Fibroblast of upper back skin (primary cell): Measurements from ENCODE around the gene HOXA10.

ENCODE experiments used
- DNase-seq: peaks from one replicate; pipeline ENCODE4 v3.0.0-alpha.2; 2013

HOXA10 gene

DNA sequence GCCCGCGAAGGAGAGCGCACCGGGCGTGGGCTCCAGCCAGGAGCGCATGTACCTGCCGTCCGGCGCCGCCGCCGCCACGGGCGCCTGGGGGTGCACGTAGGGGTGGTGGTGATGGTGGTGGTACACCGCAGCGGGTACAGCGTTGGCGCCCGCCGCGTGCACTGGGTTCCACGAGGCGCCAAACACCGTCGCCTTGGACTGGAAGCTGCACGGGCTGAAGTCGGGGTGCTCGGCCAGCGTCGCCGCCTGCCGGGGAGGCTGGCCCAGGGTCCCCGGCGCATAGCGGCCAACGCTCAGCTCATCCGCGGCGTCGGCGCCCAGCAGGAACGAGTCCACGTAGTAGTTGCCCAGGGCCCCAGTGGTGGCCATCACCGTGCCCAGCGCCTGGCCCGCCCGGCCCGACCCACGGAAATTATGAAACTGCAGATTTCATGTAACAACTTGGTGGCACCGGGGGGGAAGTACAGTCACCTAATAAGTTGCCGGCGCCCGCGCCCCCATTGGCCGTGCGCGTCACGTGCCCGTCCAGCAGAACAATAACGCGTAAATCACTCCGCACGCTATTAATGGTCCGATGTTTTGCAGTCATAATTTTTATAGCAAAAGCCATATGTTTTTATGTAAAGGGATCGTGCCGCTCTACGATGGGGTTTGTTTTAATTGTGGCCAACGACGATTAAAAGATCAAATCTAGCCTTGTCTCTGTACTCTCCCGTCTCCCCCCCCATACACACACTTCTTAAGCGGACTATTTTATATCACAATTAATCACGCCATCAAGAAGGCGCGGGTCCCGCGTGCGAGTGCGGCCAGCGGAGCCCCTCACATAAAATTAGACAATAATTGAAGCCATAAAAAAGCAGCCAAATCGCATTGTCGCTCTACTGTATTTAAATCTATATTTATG, 8.8 kb downstream of the HOXA10 start, which contains the start of gene HOXA9:
TSS of gene HOXA9 (minus strand) at position 449 of the 907 bp plus-strand sequence. CDS start at position 369, 80 bp downstream.
- peak; percentile 79 for DNase-seq

DNA sequence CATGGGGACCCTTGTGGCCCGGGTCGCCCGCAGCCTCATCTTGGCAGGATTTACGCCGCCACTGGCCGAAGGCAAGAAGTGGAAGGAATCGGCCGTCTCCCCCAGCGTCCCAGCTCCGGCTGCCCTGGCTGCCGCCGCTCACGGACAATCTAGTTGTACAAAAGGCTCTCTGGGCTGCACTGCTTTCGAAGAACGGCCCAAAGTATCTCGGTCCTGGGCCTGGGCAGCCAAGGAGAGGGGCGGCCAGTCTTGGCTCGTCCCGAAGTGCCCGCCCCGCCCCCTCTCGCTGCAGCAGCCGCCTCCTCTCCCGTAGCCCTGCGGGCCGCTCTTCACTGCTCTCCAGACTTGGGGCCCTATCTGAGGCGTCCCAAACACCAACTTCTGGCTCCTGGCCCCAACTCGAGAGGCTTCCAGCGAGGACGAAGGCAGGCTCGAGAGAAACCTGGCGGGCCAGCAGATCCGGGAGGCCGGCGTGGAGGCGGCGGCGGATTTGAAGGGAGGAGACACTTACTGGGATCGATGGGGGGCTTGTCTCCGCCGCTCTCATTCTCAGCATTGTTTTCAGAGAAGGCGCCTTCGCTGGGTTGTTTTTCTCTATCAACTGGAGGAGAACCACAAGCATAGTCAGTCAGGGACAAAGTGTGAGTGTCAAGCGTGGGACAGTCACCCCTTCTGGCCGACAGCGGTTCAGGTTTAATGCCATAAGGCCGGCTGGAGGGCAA, 9.6 kb downstream of the HOXA10 start:
- DNase-seq, result no peak

DNA sequence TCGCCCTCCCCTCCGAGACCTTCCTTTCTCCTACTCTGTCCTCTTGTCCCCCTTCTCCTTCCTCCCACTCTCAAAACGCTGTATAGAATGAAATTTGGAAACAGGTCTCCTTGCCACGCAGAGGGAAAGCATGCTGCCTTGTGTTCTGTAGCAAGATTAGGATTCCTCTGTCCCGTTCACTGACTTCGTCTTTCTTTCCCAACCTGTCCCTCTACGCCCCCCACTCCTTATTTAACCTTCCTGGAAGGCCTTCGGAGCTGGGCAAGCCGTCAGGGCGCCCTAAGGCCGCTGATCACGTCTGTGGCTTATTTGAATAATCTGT, 10.1 kb downstream of the HOXA10 start:
- DNase-seq, result no peak

DNA sequence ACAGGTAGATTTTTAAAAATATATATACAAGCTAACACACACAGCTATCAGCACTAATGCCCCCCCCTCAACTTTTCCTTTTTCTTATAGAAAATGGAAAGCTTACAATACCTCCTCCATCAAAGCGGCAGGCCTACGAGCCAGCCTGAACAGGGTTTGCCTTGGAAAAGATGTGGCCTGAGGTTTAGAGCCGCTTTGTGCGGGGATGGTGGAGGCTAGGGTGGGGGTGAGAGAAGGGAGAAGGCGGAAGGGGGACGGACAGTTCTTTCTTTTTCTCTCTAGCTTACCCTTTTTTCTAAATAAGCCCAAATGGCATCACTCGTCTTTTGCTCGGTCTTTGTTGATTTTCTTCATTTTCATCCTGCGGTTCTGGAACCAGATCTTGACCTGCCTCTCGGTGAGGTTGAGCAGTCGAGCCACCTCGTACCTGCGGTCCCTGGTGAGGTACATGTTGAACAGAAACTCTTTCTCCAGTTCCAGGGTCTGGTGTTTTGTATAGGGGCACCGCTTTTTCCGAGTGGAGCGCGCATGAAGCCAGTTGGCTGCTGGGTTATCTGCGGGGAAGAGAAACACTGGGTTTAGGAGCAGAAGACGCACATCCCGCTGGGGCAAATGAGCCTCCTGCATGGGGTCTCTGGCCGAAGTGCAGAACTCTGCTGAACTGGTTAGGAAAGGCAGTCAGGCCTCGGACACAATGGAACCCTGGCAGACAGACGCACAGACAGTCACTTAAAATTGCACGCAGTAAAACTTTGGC, 10.7 kb downstream of the HOXA10 start:
- DNase-seq, result no peak

DNA sequence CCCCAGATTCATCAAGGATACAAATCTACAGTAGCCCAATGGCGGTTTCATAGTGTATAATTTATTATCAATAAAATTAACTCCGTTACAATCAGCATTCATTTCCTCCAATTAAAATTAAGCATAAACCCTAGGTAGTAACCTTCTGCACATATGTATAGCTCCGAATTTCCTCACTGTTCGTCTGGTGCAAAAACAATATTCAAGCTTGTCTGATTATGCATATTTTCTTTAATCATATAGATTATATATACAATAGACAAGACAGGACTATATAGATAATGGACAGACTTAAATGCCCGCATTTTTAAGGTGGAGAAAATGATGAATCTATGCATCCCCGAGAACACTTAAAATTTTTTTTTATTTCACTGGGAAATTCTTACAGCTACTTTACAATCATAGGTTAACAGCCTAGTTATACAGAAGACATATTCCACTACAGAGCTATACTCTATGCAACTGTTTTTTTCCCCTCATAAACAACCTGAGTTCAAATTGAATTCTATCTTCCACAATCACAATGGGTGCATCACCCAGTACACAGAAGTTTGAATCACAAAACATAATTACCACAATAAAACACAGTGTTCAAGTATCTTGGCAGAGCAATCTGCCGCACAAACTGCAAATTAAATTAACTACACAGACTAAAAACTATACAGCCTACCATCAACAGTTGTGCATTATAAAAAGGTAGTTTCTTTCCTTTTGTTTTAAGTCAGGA, 11.4 kb downstream of the HOXA10 start:
- DNase-seq, result no peak

DNA sequence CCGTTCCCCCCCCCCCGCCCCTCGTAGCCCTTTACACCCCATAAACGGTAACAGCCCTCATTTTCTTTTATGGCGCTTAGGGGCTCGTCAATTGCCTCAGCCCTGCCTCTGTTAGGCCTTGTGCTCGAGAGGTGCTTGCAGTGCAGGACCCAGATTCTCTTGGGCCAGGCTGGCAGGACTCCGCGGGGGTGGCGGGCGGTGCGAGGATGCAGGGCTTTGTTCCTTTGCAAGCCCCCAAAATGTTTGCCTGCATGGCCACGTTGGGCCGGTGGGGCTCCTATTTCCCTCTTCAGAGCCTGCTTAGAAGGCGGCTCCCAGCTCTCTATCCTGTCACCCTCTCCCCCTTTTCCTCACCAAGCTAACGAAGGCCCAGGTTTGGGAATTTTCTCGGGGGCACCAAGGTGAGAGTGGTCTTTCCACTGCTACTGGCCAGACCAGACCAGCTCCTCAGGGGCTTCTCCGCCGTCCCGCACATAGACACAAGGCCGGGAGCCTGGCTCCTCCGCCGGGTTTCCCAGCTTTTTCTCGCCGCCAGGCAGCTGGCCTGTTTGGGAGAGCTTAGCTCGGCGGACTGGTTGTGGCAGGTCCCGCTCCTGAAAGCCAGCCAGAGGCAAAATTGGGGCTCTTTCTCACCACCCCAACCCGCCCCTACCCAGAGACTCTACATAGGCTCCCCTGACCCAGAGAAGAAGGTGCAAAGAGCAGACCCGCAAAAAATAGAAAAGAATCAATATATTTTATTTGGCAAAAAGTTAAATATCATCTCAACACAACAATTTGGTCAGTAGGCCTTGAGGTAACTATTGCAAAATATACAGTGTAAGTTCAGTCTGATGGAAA, 12.2 kb downstream of the HOXA10 start:
- no peak for DNase-seq

DNA sequence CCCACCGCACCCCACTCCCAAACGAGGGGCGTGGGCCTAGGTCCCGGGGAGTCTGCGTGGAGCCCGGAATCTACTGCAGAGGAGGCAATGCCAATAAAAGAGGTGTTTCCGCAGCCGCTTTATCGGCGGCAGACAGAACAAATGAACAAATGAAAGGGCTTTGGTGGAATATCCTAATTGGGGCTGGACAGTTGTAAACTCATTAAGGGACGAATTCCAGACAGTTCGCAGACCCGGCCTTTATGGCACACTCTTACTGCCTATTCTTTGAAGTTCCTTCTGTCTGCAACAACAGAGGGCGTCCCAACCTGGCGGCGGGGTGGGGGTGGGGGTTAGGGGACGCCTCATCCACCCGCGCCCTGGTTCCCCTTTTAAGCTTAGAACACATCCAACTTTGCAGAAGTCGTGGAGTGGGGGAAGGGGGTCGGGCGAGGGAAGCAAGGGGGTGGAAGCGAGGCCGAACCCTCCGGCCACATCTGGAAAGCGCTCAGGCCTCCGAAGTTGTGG, 12.9 kb downstream of the HOXA10 start:
- DNase-seq, result no peak

DNA sequence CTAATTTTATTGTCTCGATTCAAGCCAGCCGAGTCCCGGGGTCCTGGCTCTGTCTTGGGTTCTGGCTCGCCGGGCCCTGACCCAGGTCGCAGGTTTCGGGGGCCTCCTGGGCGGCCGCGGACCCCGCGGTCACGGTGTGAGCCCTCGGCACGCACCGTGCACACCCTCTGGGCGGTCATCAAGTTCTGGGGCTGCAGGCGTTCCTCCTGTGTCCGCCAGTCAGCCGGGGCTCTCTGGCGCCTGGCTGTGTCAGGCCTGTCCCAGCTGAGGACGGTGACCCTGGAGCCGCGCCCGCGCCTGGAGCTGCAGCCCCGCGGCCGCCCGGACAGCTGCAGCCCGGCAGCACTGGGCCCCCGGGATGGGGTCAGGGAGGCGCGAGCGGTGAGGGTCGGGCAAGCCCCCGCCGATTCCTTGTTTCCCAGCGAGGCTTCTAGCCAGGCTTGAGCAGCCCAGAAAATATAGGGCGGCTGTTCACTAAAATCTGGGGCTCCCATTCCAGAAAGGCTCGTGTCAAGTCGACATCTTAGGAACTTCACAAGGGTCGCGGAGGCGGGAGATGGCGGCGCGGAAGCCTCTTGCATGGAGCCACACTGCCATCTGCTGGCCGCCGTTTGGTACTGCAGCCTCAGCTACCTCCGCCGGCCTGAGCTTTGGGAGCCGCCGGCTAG, 13.4 kb downstream of the HOXA10 start:
- peak; percentile 77 for DNase-seq

DNA sequence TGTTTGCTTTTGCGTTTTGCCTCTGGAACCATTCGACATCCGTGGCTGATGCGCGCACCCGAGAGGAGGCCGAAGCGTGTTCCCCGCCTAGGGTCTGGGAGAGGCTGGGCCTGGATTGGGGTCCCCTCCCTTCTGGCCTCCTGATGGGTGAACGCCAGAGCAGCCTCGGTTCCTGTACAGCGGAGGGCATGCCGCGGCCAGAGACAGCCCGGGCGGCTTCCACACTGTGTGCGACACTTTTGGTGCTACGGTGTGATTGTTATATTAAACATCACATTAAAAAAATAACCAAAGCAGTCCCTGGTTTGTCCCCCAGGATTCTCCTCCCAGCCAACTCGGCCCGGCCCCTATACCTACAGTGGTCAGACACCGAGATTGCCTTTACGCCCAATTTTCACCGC, 14.0 kb downstream of the HOXA10 start:
- DNase-seq, result no peak

DNA sequence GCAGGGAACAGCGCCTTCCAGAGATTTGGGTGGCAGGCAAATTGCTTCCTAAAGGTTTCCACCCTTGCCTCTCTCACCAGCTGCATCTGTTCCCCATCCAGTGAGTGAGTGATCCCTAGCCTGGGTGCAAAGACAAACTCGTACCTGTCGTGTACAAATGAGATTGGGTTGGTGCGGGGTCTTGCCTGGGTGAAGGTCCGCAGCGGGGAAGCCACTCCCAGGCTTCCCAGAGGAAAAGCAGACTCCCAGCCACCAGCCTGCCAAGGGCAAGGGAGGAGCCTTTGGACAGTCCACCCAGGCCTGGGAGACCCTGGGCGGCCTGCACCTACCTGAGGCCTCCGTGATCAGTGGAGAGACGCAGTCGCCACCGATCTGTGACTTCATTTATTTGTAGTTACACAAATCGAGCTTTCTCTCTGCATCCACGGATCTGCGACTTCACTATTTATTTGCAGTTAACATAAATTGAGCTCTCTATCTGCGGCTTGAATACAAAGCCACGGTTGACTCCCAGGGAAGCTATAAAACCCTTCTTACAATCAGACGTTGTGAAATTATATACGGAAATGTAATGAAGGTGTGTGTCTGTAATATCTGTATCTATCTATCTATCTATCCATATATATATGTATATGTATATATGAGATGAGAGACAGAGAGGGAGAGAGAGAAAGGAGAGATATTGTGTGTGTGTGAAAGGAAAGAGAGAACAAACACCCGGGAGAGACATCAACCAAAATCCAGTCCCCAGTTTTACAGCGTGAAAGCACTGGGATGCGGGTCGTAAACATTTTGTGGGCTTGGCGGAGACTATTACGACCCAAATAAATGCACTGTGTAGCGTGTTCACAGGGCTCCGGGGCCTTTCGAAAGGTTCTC, 14.6 kb downstream of the HOXA10 start:
- no peak for DNase-seq

DNA sequence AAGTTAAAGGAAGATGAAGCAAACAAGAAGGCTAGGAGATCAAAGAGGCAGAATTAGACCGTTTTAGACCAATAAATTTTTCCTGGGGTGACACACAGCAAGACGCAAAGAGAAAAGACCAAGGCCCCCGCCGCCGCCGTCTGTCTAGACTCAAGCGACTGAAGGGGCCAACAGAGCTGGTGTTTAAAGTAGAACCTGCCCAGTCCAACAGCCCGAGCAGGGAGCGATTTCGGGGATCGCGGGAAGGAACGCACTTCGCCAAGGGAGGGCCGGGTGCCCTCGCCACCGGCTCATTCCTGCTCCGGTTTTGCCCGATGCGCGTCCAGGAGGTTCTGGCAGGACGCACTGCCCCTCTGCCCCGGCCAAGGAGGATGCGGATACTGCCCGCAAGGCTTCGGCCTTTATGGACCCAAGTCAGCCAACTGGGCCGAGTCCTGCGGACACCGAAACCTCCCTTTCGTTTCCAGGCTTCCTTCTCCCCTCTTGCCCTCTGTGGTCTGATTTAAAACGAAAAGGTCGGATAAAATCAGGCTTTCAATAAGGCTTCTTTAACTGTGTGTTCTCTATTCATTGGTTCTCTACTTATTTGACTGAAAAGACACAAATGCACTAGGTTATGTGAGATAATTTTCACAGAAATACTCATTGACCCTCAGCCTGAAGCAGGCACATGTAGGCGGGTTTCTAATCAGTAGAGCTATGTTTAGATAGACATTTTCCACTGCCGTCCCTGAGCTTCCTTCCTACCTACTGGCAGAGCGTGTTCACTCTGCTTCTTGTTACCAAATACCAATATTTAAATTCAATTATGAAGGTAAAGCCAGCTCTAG, 15.5 kb downstream of the HOXA10 start:
- no peak for DNase-seq

DNA sequence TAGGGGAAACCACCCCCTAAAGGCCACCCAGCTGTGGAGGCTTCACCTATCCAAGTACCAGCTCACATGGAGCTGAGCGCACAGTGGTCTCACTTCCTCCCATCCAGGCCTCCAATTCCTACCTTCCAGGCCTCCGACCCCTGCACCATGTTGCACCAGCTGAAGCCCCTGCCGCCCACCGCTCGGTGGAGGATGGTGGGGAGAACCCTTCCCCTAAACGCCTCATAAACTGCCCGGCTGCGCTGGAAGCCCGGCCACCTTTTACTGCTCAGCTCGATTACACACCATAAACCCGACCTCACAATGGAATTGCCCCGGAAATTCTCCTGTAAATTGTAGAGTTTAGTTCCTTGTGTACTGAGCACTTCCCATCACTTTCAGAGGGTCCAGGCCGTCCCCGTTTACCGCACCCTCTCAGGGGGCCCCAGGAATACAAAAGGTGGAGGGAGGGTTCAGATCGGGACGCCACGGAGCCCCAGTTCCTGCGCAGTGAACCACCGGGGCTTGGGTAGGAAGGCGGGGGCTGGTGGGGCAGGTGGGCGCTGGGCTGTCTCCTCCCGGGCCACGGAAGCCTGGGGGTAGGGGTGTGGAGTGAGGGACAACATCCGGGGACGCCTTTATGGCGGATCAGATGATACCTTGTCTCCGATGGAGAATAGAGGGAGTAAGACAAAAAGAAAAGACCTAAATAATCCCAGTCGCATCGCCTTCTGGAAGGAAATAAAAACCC, 16.3 kb downstream of the HOXA10 start:
- DNase-seq, result no peak

DNA sequence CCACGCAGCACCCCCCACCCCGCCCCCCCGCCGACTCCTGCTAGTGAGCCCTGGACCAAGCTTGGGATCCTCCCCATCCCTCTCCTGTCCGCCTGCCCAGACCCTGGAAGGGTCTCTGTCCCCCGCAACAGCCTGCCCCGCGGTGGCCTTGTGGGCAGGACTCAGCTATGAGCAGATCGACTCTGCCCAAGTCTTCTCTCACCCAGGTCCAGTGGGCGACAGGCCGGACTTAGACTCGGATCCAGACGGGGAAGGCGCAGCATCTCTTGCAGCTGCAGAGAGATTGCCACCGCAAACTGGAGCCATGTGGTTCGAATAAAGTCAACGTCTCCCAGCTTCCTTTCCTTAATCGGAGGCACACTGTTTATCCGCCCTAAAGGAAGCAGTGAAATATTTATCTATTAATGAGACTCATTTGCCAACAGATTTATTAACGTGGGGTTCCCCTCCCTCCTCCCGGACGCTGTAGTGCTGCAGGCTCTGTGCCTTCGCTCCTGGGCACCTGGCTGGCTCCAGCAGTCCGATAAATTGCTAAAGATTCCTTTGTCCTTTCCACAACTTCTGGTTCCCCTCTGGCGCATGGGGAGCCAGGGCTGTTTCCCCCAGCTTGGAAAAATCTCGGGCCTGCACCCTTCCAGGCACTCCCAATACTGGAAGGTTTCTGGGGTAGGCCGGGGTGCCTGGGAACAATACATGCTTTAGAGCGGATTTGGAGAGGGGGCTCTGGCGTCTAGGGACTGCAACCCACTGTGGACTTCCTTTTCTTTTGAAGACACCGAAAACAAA, 17.0 kb downstream of the HOXA10 start:
- no peak for DNase-seq

DNA sequence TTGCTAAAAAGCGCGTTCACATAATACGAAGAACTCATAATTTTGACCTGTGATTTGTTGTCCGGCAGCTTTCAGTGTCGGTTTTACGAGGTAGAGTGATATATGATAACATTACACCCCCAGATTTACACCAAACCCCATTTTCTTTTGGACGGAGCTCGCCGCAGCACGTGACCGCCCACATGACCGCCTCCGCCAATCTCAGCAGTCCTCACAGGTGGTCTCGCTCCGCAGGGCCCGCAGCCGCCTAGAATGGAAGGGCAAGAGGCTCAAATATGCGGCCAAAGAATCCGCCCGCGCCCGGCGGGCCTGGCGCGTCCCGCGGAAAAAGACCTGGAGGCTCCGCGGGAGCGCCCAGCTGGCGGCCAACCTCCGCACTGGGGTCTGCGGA, 17.6 kb downstream of the HOXA10 start, which contains the start of gene HOXA7:
TSS of gene HOXA7 (minus strand) at position 168 of the 391 bp plus-strand sequence. CDS start at position 38, 130 bp downstream.
- peak; percentile 58 for DNase-seq

DNA sequence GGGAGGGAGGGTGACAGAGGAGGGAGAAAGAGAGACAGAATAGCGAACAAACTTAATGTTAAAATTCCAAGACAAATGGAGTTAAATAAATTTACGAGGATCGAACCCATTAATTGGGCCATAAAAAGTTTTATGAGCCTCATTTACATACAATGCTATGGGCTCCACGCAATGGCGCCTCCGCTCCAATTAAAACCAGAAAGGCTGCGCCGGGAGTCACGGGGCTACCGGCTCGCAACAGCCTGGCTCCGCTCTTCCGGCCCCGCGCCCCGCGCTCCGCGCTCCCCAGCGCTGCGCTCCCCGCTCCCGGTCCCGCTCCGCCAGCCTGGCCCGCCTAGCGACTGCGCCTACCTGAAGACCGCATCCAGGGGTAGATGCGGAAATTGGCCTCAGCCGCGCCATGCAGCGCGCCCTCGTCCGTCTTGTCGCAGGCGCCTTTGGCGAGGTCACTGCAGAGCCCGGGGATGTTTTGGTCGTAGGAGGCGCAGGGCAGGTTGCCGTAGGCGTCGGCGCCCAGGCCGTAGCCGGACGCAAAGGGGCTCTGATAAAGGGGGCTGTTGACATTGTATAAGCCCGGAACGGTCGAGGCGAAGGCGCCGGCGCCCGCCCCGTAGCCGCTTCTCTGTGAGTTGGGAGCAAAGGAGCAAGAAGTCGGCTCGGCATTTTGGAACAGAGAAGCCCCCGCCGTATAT, 18.2 kb downstream of the HOXA10 start:
- no peak for DNase-seq
